WTC11 (cell line): ENCODE results near the gene NEDD4L. TPM values are rescaled to one million over a fixed set of nuclear protein-coding genes. Genes with fewer than 3 reads are reported as not detected.
A peak's percentile ranks its signal among the peaks of the same experiment; 100 is the strongest.

Experiments
- ATAC-seq: fragments of 200-7000 bp; cut with Tn5 transposase; 2 replicates; pipeline ENCODE4 v1.10.0; 2021; ENCODE audit warnings: mild to moderate bottlenecking, moderate library complexity
- CTCF ChIA-PET: fragments of 300-600 bp; sonication (Branson Sonifier 250); formaldehyde crosslinking; loops from one replicate; lab custom pipeline; 2021; ENCODE audit warnings: antibody characterized with exemption; lab: Charles Lee
- POLR2A ChIA-PET: fragments of 350-600 bp; sonication (Branson Sonifier 250); formaldehyde crosslinking; loops from one replicate; lab custom pipeline; 2021; ENCODE audit warnings: antibody characterized with exemption; lab: Charles Lee
- DNase-seq: peaks from one replicate; pipeline ENCODE4 v3.0.0; 2021; ENCODE audit warnings: low spot score
- H3K27ac Mint-ChIP-seq: 2 replicates; pipeline ENCODE4 v1.8.0; 2021; ENCODE audit warnings: mixed read lengths
- H3K27me3 Mint-ChIP-seq: 2 replicates; pipeline ENCODE4 v1.8.0; 2021; ENCODE audit warnings: low read depth, mild to moderate bottlenecking, moderate library complexity, mixed read lengths
- H3K36me3 Mint-ChIP-seq: 2 replicates; pipeline ENCODE4 v1.8.0; 2021; ENCODE audit warnings: mixed read lengths
- H3K4me1 Mint-ChIP-seq: 2 replicates; pipeline ENCODE4 v1.8.0; 2022; ENCODE audit warnings: mixed read lengths
- H3K4me3 Mint-ChIP-seq: 2 replicates; pipeline ENCODE4 v1.8.0; 2021; ENCODE audit warnings: mild to moderate bottlenecking, moderate library complexity, mixed read lengths
- H3K9me3 Mint-ChIP-seq: 2 replicates; pipeline ENCODE4 v1.8.0; 2021; ENCODE audit warnings: mixed read lengths
- ATF6 ChIP-seq: sonication (generic); formaldehyde crosslinking; IDR thresholded peaks from 2 replicates; pipeline ENCODE4 v1.8.1; 2023; ENCODE audit warnings: mild to moderate bottlenecking, missing genetic modification reagents
- E2F5 ChIP-seq: sonication (generic); formaldehyde crosslinking; IDR thresholded peaks from 2 replicates; pipeline ENCODE4 v1.8.1; 2022; ENCODE audit warnings: mild to moderate bottlenecking, moderate library complexity, missing genetic modification reagents
- EMX1 ChIP-seq: fragments of 250-450 bp; sonication (Bioruptor Pico); IDR thresholded peaks from 2 replicates; pipeline ENCODE4 v1.8.0; 2021; ENCODE audit warnings: mild to moderate bottlenecking
- ERG ChIP-seq: fragments of 250-450 bp; sonication (Bioruptor Pico); IDR thresholded peaks from 2 replicates; pipeline ENCODE4 v1.8.0; 2021; ENCODE audit warnings: mild to moderate bottlenecking
- GABPB1 ChIP-seq: sonication (generic); formaldehyde crosslinking; IDR thresholded peaks from 2 replicates; pipeline ENCODE4 v1.8.1; 2023; ENCODE audit warnings: mild to moderate bottlenecking, missing genetic modification reagents
- KAT7 ChIP-seq: sonication (generic); formaldehyde crosslinking; IDR thresholded peaks from 2 replicates; pipeline ENCODE4 v1.8.1; 2023; ENCODE audit warnings: missing genetic modification reagents, mild to moderate bottlenecking, borderline replicate concordance
- PRRX2 ChIP-seq: fragments of 250-450 bp; sonication (Bioruptor Pico); IDR thresholded peaks from 2 replicates; pipeline ENCODE4 v1.8.0; 2021; ENCODE audit warnings: mild to moderate bottlenecking
- SP1 ChIP-seq: sonication (generic); formaldehyde crosslinking; conservative IDR thresholded peaks from 2 replicates; pipeline ENCODE4 v1.8.1; 2022; ENCODE audit warnings: missing genetic modification reagents
- TEAD1 ChIP-seq: sonication (generic); formaldehyde crosslinking; IDR thresholded peaks from 2 replicates; pipeline ENCODE4 v1.8.0; 2022; ENCODE audit warnings: mild to moderate bottlenecking, missing genetic modification reagents
- USF1 ChIP-seq: sonication (generic); formaldehyde crosslinking; IDR thresholded peaks from 2 replicates; pipeline ENCODE4 v1.8.0; 2022; ENCODE audit warnings: mild to moderate bottlenecking, missing genetic modification reagents
- USF2 ChIP-seq: sonication (generic); formaldehyde crosslinking; IDR thresholded peaks from 2 replicates; pipeline ENCODE4 v1.8.1; 2023; ENCODE audit warnings: mild to moderate bottlenecking, missing genetic modification reagents, moderate library complexity
- ZMAT4 ChIP-seq: fragments of 250-450 bp; sonication (Bioruptor Pico); IDR thresholded peaks from 2 replicates; pipeline ENCODE4 v1.9.0; 2021; ENCODE audit warnings: mild to moderate bottlenecking
- ZNF317 ChIP-seq: sonication (generic); formaldehyde crosslinking; IDR thresholded peaks from 2 replicates; pipeline ENCODE4 v1.8.1; 2023; ENCODE audit warnings: low read depth, mild to moderate bottlenecking, moderate library complexity, missing genetic modification reagents, borderline replicate concordance
- ZNF396 ChIP-seq: fragments of 250-450 bp; sonication (Bioruptor Pico); IDR thresholded peaks from 2 replicates; pipeline ENCODE4 v1.8.0; 2021; ENCODE audit warnings: mild to moderate bottlenecking, moderate library complexity, borderline replicate concordance
- ZNF512 ChIP-seq: sonication (generic); formaldehyde crosslinking; IDR thresholded peaks from 2 replicates; pipeline ENCODE4 v1.8.1; 2022; ENCODE audit warnings: missing genetic modification reagents, borderline replicate concordance
- total RNA-seq: library from RNA; stranded (reverse); gene quantifications from 3 replicates; pipeline ENCODE4 v1.2.3, GENCODE V29; 2021

NEDD4L gene
- total RNA-seq, 1 experiment from 2014 or later = 88.0 TPM

- Mint-ChIP-seq H3K4me3 (peak overlapping the region; percentile 1; the same call in 1 of the 2 replicates), H3K9me3 (no peaks in the 10 kb centered on the region), H3K36me3 (no peaks in the 10 kb centered on the region), H3K4me1 (peaks cover 56% of the 10 kb centered on the region), H3K27ac (peak overlapping the region; percentile 71)
- peak; percentile 22 for DNase-seq
- ATAC-seq = peak; percentile 66
- ChIA-PET POLR2A (no interaction called here), CTCF (interaction anchor here (0.9 to 1.8 kb wide), 6 partner anchors 13 to 566 kb away, joined by 3 to 8 read pairs (median 3); no protein-coding TSS in a partner anchor)
- TF ChIP-seq GABPB1 (CRISPR knock-in tag) (no peak), ZNF512 (CRISPR knock-in tag) (no peak), E2F5 (CRISPR knock-in tag) (no peak), KAT7 (CRISPR knock-in tag) (no peak), USF1 (CRISPR knock-in tag) (no peak), ZNF396 (CRISPR knock-in tag) (no peak), PRRX2 (CRISPR knock-in tag) (no peak)
- TF ChIP-seq, all 79 proteins: peak for 0
- no peaks in the 10 kb centered on the region; the same call in 1 of the 2 replicates for H3K27me3 Mint-ChIP-seq
Observed at GRCh38 chr18:58447402-58448095, 403.5 kb downstream of the NEDD4L start.

GRCh38 chr18:58449464-58449863 is 405.4 kb downstream of the NEDD4L start:
- no peak overlapping the region for H3K4me3 Mint-ChIP-seq
- no peak for TF ChIP-seq ERG (CRISPR knock-in tag)
- no peak for TF ChIP-seq E2F5 (CRISPR knock-in tag)
- no peak for TF ChIP-seq ZNF512 (CRISPR knock-in tag)
- no peak for TF ChIP-seq TEAD1 (CRISPR knock-in tag)
- no peak for TF ChIP-seq SP1 (CRISPR knock-in tag)
- TF ChIP-seq ZNF317 = no peak
- no peak for TF ChIP-seq USF2
- no peak for TF ChIP-seq ATF6 (CRISPR knock-in tag)
- TF ChIP-seq GABPB1 (CRISPR knock-in tag) = no peak
- no peak for TF ChIP-seq ZNF396 (CRISPR knock-in tag)
- TF ChIP-seq EMX1 (CRISPR knock-in tag) = no peak
- TF ChIP-seq ZMAT4 (CRISPR knock-in tag) = no peak
- CTCF ChIA-PET = interaction anchor here (0.7 to 1.2 kb wide), 2 partner anchors 42 to 635 kb away, joined by 3 read pairs; no protein-coding TSS in a partner anchor
- no peaks in the 10 kb centered on the region; the same call in 1 of the 2 replicates for H3K27me3 Mint-ChIP-seq
- POLR2A ChIA-PET = no interaction called here
- H3K27ac Mint-ChIP-seq = no peak overlapping the region
- no peaks in the 10 kb centered on the region for H3K36me3 Mint-ChIP-seq
- ATAC-seq (no peak), DNase-seq (no peak)
- peaks cover 38% of the 10 kb centered on the region for H3K4me1 Mint-ChIP-seq
- H3K9me3 Mint-ChIP-seq = no peaks in the 10 kb centered on the region
